Thyroid gland (tissue), 4 donors: ENCODE results near the gene KCNH1.

Experiments used
- CTCF ChIP-seq, 6 experiments: fragments of 200-600 bp in 3 of 6; fragments of 450-650 bp in 3 of 6; sonication (generic) in 3 of 6; IDR thresholded peaks; one replicate each; pipeline ENCODE4 v1.5.1; 2016 to 2019; ENCODE audit warnings: antibody characterized with exemption in 6 of 6, mild to moderate bottlenecking in 2 of 6, inconsistent platforms in 1 of 6, moderate library complexity in 1 of 6
- POLR2A ChIP-seq, 2 donors: fragments of 450-650 bp; IDR thresholded peaks; one replicate each; pipeline ENCODE4 v1.6.1; 2017; ENCODE audit warnings: antibody characterized with exemption in 2 of 2, mild to moderate bottlenecking in 2 of 2, moderate library complexity in 1 of 2

GRCh38 chr1:210901981-210902770 lies 231.8 kb downstream of the KCNH1 start:
- TF ChIP-seq CTCF (IDR thresholded peaks at IDR 0.05), result no peak
- no peak for TF ChIP-seq POLR2A (IDR thresholded peaks at IDR 0.05)
